ENCODE data around the gene GTSE1. TPM values are rescaled to one million over a fixed set of nuclear protein-coding genes. Genes with fewer than 3 reads are reported as not detected.

Gene GTSE1
- polyA plus RNA-seq, 1 of the 3 experiments (the other 2 are of a cell fraction): 12.2 TPM

DNA sequence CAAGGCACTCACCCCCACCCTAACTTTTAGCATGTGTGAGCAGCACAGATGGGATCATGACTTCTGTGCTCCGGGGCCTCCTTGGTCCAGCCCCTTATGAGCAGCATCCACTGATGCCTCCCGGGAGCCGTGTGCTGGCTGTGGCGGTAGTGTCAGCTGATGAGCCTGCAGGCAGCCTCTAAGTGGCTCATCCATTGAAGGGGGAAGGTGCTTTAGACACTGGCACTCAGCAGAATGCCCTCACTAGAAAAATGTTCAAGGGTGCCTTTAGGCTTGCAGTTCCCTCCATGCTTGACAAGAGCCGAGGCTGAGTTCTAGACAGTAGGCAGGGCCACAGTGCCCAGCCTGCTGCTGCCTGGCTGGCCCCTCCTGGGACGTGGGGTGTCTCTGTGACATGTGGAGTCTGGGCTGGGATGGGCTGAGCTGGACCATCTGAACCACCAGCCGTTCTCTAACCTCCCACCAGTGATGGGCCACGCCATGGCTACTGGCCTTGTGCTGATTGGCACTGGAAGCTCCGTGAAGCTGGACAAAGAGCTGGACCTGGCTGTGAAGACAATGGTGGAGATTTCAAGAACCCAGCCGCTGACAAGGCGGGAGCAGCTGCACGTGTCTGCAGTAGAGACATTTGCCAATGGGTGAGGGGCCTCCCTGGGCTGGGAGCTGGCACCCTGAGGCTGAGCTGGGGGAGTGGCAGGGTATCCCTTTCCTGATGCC is 23.1 kb upstream of the GTSE1 start (continued):
- no peak for TF ChIP-seq YY1 (IDR thresholded peaks at IDR 0.05; ENCODE audit: low read depth)

DNA sequence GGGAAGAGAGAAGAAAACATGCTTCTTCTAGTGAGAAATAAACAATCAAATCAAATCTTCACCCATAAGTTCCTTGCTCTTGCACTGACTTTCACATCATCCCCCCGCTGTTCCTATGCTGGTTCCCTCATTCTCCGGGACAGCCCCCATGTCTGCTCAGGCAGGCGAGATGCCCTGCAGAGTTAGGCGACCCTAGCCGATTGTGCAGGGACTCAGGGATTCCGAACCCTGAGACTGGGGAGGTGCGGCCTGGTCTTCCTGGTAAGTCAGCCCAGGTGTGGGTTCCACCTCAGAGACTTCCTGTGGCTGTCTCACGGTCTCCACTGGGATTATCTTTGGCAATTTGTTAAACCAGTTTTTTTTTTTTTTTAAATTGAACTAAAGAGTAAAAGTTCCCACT is 22.3 kb upstream of the GTSE1 start:
- no peaks in the 10 kb centered on the region for H3K9me2 ChIP-seq
- WGBS (ENCODE audit: low lambda C conversion rate): 94% methylated on average over 6 of the region's 8 CpGs
- no peak overlapping the region for H3K4me2 ChIP-seq
- no peak overlapping the region for H2AFZ ChIP-seq (ENCODE audit: low read depth)
- H3K36me3 ChIP-seq (replicated peaks in 1 of 2; ENCODE audit: control insufficient read depth in 1 of 2, insufficient read depth in 2 of 2, low read length in 1 of 2): peaks cover 24 to 55% of the 10 kb centered on the region in 2 experiments
- DNase-seq: no peak
- TF ChIP-seq GATA2 (CRISPR knock-in tag; IDR thresholded peaks at IDR 0.05) (no peak), JUND (IDR thresholded peaks at IDR 0.05) (no peak), TEAD4 (IDR thresholded peaks at IDR 0.05; ENCODE audit: borderline replicate concordance, insufficient read depth) (no peak)
- TF ChIP-seq, protein P1, sequence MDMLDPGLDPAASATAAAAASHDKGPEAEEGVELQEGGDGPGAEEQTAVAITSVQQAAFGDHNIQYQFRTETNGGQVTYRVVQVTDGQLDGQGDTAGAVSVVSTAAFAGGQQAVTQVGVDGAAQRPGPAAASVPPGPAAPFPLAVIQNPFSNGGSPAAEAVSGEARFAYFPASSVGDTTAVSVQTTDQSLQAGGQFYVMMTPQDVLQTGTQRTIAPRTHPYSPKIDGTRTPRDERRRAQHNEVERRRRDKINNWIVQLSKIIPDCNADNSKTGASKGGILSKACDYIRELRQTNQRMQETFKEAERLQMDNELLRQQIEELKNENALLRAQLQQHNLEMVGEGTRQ (IDR thresholded peaks at IDR 0.05; ENCODE audit: borderline replicate concordance, low read depth, low read length): no peak
- no peaks in the 10 kb centered on the region for H3K27me3 ChIP-seq (ENCODE audit: insufficient read depth)
- H3K4me1 ChIP-seq (ENCODE audit: control insufficient read depth in 1 of 2, insufficient read depth in 2 of 2, low read depth in 1 of 2, low read length in 1 of 2): peaks cover 0 to 1% of the 10 kb centered on the region in 2 experiments; a peak in 1 of 4 replicates
- H3K79me2 ChIP-seq (ENCODE audit: insufficient read depth): peaks cover 12% of the 10 kb centered on the region; the same call in 1 of the 2 replicates
- ChIA-PET POLR2A (no interaction called here), CTCF (no interaction called here)
- H3K4me3 ChIP-seq (ENCODE audit: low read depth in 2 of 2, low read length in 1 of 2): no peak overlapping the region
- H3K27ac ChIP-seq (ENCODE audit: low read depth in 2 of 2, low read length in 1 of 2): no peak overlapping the region
- no peak overlapping the region for H3K9ac ChIP-seq
- peaks cover 3% of the 10 kb centered on the region for H3F3A ChIP-seq (replicated peaks; ENCODE audit: insufficient read depth)
- H3K9me3 ChIP-seq: no peaks in the 10 kb centered on the region
- H4K20me1 ChIP-seq (ENCODE audit: insufficient read depth): no peaks in the 10 kb centered on the region

DNA sequence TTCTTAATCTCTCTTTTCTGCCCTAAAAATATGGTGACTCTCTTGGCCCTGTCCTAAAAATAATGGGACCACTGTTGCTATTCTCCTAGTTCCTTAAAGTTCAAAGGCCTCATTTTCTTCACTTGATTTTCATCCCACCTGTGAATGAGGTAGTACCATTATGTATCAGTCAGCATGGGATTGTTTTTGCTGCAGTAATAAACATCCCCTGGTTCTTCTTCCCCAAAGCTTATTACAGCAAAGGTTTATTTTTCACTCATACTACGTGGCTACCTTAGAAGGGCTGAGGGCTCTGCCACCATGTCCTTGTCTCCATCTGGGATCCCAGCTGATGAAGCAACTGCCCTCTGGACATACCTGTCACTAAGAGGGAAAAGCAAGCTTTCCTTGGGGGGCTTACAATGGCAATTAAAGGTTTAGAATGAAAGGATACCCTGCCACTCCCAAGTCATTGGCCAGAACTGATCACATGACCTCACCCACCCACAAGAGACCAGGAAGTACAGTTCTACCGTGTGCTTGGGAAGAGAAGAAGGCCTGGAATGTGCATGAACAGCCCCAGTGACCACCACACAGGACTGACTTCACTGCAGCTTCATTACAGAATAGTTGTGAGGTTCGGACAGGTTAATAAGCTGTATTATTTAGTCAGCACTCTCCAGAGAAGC is 21.1 kb upstream of the GTSE1 start:
- Histone ChIP-seq H3K27me3 (ENCODE audit: insufficient read depth) (no peaks in the 10 kb centered on the region), H2AFZ (ENCODE audit: low read depth) (no peak overlapping the region), H3K36me3 (replicated peaks in 1 of 2; ENCODE audit: control insufficient read depth in 1 of 2, insufficient read depth in 2 of 2, low read length in 1 of 2) (peaks cover 24 to 67% of the 10 kb centered on the region in 2 experiments), H3F3A (replicated peaks; ENCODE audit: insufficient read depth) (peaks cover 3% of the 10 kb centered on the region), H4K20me1 (ENCODE audit: insufficient read depth) (no peaks in the 10 kb centered on the region), H3K79me2 (ENCODE audit: insufficient read depth) (0 out of 2 replicates have a peak, but pooled peaks cover 4% of the 10 kb centered on the region), H3K4me2 (no peak overlapping the region), H3K9ac (no peak overlapping the region), H3K27ac (ENCODE audit: low read depth in 2 of 2, low read length in 1 of 2) (no peak overlapping the region), H3K4me3 (ENCODE audit: low read depth in 2 of 2, low read length in 1 of 2) (no peak overlapping the region), H3K9me3 (no peaks in the 10 kb centered on the region), H3K9me2 (no peaks in the 10 kb centered on the region), H3K4me1 (ENCODE audit: control insufficient read depth in 1 of 2, insufficient read depth in 2 of 2, low read depth in 1 of 2, low read length in 1 of 2) (no peaks in the 10 kb centered on the region)
- WGBS (ENCODE audit: low lambda C conversion rate): 88% methylated on average over 3 of the region's 3 CpGs
- DNase-seq: no peak
- ChIA-PET POLR2A (no interaction called here), CTCF (no interaction called here)
- TF ChIP-seq TEAD4 (IDR thresholded peaks at IDR 0.05; ENCODE audit: borderline replicate concordance, insufficient read depth) (no peak), POLR2AphosphoS5 (IDR thresholded peaks at IDR 0.05; ENCODE audit: low read depth, low read length) (no peak), SIN3A (IDR thresholded peaks at IDR 0.05; ENCODE audit: borderline replicate concordance, low read depth, low read length) (no peak), EP300 (IDR thresholded peaks at IDR 0.05; ENCODE audit: borderline replicate concordance in 1 of 2, low read depth in 1 of 2, low read length in 1 of 2) (no peak), MXI1 (IDR thresholded peaks at IDR 0.05; ENCODE audit: low read depth, low read length) (no peak), FOXM1 (IDR thresholded peaks at IDR 0.05; ENCODE audit: low read depth) (no peak), NRF1 (IDR thresholded peaks at IDR 0.05; ENCODE audit: low read depth, low read length) (no peak), MEF2A (IDR thresholded peaks at IDR 0.05; ENCODE audit: borderline replicate concordance, low read depth) (no peak), RAD21 (IDR thresholded peaks at IDR 0.05; ENCODE audit: low read length) (no peak), NFIC (IDR thresholded peaks at IDR 0.05; ENCODE audit: borderline replicate concordance) (no peak), FOSL2 (IDR thresholded peaks at IDR 0.05; ENCODE audit: borderline replicate concordance, low read depth) (no peak), RFX5 (IDR thresholded peaks at IDR 0.05; ENCODE audit: low read length) (no peak)
- TF ChIP-seq, protein P2, sequence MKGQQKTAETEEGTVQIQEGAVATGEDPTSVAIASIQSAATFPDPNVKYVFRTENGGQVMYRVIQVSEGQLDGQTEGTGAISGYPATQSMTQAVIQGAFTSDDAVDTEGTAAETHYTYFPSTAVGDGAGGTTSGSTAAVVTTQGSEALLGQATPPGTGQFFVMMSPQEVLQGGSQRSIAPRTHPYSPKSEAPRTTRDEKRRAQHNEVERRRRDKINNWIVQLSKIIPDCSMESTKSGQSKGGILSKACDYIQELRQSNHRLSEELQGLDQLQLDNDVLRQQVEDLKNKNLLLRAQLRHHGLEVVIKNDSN (IDR thresholded peaks at IDR 0.05; ENCODE audit: borderline replicate concordance, low read depth): no peak; the same call in 1 of the 2 replicates
- TF ChIP-seq, protein P3, sequence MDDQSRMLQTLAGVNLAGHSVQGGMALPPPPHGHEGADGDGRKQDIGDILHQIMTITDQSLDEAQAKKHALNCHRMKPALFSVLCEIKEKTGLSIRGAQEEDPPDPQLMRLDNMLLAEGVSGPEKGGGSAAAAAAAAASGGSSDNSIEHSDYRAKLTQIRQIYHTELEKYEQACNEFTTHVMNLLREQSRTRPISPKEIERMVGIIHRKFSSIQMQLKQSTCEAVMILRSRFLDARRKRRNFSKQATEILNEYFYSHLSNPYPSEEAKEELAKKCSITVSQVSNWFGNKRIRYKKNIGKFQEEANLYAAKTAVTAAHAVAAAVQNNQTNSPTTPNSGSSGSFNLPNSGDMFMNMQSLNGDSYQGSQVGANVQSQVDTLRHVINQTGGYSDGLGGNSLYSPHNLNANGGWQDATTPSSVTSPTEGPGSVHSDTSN (IDR thresholded peaks at IDR 0.05): no peak
- TF ChIP-seq, protein P4, sequence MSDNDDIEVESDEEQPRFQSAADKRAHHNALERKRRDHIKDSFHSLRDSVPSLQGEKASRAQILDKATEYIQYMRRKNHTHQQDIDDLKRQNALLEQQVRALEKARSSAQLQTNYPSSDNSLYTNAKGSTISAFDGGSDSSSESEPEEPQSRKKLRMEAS (IDR thresholded peaks at IDR 0.05; ENCODE audit: low read depth): no peak
